KBM-7 (cell line): ENCODE data around the gene ILDR1.

Experiments
- DNase-seq: peaks from one replicate; pipeline ENCODE4 v3.0.0-alpha.2; 2015
- in situ Hi-C: fragments of 300-500 bp; cut with MboI; formaldehyde crosslinking; loops from 2 replicates; pipeline ENCODE4 v1.14.3; 2020; ENCODE audit warnings: low sequenced_read_pairs, low pct_unique_long_range_greater_than_20kb, mixed read lengths

Gene ILDR1

DNA sequence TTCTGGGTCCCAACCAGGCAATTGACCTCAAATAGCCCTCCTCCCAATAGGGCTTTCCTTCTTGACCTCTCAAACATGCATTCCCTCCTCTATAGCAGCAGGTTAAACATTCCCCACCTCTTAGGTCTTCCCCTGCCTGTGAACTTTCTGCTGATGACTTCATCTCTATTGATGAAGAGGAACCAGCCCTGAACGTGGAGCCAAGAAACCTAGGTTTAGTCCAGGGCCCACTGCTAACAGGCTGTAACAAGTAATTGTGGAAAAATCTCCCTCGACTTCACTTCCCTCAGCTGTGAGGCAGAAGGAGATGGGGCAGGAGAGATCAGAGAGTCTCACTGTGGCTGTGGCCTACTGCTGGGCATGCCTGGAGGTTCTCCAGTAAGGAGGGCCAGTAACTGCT lies 24.7 kb downstream of the ILDR1 start:
- no peak for DNase-seq
- in situ Hi-C loops, result no loop called here

DNA sequence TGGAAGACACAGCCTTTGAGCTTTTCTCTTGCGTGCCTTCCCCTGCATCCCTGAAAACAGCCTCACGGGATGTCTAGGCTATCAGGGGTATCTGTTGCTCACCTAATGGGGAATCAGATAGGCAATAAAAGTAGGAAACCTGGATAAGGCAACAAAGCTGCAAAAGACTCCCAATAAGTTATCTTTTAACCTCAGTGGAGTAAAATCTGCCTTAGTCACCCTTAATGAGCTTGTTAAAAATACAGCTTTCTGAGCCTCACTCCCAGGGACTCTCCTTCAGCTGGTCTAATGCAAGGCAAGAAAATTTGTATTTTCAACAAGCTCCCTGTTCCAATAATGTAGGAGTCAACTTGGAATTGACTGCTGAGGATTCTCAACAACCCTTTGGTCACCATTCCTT lies 25.6 kb downstream of the ILDR1 start:
- no peak for DNase-seq
- in situ Hi-C loops, result no loop called here

DNA sequence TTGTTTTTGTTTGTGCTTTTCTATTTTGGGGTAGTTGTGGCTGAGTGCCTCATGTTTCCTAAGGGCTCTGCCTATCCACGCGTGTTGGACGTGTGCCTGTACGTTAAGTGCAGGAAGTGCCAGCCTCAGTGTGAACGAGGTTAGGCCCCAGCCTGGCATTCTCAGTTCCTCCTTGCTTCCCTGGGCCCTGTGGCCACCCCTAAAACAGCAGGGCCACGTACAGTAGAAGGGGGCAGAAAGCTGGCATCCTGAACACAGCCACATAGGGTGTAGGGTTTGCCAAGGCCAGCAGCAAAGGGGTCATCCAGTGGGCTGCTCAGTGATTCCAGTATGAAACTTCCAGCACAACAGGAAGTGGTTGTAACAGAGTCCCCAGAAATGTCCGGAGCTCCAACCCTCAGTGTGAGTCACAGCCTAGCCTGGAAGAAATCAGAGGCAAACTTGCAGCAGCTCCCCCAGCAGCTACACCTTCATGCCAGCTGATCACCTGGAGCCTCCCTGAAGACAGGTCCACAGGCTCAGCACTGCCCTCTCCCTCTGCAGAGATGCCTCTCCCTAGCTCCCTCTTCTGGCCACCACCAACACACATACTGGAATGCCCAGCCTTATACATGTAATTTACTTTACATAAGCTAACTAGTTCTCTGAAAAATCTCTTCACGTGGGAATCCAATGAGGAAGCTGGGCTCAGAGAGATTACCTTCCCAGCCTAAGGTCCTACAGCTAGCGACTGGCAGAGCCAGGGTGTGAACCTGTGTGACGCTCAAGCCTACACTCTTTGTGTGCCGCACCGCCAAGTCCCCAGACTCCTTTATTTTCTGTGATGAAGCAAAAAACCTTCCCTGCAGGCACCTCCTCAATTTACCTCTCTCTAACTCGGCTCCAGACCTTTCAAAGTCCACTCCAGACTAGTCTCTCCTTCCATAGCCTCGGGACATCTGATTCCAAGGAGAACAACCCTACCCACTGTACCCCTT lies 26.6 kb downstream of the ILDR1 start:
- in situ Hi-C loops, result no loop called here

DNA sequence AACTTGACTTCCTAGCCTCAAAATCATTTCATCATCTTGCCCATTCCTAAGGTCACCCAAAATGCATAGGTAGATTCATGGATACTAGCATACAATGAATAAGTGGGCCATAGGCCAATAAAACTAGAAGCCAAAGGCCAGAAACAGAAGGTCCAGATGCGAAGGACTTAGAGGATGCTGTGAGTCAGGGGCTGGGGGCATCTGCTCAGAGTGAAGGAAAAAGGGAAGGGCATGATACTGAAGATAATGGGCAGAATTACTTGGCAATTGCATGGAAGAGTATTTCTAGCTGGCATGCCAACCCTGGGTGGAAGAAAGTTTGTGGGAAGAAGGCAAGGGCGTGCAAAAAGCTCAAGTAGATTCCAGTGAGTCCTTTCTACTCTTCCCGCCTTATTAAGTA lies 27.5 kb downstream of the ILDR1 start:
- in situ Hi-C loops, result no loop called here
- no peak for DNase-seq

More for the DNA sequence above, 26.6 kb downstream of the ILDR1 start:
- DNase-seq, result peak; percentile 75

DNA sequence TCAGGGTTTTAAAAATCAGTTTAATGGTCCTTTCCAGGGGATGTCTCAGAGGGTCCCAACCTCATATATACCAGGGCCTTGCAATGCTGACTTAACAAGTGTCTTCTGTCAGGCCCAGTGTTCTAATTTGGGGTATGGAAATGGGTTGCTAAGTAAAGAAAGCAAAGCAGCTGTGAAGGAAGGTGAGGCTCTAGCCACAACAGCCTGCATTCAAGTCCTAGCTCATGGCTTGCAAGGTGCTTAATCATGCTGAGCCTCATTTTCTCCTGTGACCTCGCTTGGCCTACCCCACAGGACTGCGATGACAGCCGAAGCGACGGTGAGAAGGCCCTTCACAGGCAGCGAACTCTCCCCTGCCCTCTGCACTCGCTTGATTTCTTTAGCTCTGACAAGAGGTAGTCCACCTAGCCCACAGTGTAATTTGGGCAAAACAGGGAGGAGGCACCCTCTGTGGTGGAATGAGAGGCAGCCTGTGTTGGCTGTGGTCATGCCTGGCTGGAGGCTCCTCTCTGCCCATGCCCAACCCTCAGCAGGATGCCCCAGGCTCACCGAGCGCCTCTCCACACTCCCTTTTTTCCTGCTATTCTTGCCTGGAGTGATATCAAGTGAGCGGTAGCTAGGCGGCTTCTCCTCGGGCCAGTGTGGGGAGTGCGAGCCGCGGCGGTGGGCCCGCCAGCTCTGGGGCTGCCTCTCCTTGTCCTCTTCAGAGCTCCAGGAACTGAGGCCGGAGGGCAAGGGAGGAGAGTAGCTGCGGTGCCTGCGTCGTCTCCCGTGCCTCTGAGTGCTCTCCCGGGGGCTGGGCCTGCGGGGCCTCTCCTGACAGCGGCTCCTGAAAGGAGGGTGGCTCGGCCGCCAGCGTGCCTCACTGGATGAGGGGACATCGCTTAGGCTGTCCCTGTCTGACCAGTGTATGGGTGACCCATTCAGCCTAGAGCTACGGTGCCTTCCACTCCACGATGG lies 29.2 kb downstream of the ILDR1 start:
- no peak for DNase-seq
- in situ Hi-C loops, result no loop called here

DNA sequence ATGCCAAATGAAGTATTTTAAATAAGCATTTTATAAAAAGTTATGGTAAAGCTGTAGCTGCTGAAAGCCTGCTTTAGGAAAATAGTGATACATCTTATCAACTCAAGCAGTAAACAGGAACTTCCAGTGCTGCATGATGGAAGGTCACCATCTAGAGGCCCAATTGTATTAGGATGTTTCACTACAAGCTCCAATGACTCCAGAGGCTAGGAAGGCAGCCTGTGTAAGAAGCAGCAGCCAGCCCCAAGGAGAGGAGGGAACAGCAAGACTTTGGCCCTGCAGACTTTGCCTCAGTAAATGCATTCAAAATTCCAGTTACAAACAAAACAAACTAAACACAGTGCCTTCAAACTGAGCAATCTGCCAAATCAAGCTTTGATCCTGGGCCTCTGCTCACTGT lies 32.1 kb downstream of the ILDR1 start:
- in situ Hi-C loops, result no loop called here
- peak; percentile 51 for DNase-seq

DNA sequence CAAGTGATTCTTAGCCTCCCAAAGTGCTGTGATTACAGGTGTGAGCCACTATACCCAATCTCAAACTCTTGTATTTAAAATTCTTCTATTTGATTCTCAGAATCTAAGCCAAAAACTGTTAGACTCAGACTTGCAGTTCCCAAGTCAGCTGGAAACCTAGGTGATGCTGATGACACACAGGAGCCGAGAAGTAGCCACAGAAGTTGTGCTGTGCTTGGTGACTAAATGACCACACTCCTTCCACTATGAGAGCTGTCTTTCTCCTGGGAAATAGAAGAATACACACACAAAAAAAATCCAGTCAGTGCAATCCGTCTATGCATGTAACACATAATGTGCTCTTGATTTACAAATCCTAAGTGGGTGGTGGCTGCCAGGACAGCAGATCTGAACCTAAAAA lies 33.9 kb downstream of the ILDR1 start:
- DNase-seq, result no peak
- in situ Hi-C loops, result no loop called here

DNA sequence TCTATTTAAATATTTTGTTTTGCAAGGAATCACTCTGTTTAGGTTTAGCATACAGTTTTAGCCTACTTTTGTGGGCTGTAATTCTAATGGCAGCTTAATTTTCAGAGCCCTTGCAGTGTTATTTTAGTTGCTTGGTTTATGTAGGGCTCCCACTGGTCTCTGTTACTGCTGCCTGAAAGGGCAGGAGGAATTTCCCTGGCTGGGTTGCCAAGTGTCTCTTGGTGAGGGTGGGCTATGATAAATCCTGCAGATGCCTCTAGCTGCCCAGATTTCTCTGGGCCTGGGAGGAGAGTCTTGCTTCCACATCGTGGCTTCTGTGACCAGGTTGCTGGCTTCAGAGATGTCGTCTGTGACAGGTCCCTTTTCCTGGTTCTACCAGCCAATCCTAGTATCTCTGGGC lies 36.2 kb downstream of the ILDR1 start:
- DNase-seq, result no peak
- in situ Hi-C loops, result no loop called here

DNA sequence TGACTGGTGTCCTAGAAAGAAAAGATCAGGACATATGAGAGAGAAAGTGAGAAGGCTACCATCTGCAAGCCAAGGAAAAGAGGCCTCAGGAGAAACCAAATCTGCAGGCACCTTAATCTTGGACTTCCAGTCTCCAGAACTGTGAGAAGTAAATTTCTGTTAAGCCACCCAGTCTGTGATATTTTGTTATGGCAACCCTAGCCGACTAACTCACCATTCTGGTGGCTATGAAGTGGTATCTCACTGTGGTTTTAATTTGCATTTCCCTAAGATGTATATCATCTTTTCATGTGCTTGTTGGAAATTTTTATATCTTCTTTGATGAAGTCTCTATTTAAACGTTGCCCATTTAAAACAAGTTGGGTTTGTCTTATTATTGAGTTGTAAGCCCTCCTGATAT lies 40.6 kb downstream of the ILDR1 start:
- no peak for DNase-seq
- in situ Hi-C loops, result no loop called here

DNA sequence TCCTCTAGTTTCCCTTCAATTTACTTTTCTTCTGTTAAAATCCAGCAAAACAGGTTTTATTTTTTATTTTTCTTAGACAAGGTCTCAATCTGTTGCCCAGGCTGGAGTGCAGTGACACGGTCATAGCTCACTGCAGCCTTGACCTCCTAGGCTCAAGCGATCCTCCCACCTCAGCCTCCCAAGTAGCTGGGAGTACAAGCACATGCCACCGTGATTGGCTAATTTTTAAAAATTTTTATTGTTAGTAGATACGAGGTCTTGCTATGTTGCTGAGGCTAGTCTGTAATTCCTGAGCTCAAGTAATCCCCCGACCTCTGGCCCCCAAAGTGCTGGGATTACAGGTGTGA lies 41.6 kb downstream of the ILDR1 start:
- no peak for DNase-seq
- in situ Hi-C loops, result no loop called here

DNA sequence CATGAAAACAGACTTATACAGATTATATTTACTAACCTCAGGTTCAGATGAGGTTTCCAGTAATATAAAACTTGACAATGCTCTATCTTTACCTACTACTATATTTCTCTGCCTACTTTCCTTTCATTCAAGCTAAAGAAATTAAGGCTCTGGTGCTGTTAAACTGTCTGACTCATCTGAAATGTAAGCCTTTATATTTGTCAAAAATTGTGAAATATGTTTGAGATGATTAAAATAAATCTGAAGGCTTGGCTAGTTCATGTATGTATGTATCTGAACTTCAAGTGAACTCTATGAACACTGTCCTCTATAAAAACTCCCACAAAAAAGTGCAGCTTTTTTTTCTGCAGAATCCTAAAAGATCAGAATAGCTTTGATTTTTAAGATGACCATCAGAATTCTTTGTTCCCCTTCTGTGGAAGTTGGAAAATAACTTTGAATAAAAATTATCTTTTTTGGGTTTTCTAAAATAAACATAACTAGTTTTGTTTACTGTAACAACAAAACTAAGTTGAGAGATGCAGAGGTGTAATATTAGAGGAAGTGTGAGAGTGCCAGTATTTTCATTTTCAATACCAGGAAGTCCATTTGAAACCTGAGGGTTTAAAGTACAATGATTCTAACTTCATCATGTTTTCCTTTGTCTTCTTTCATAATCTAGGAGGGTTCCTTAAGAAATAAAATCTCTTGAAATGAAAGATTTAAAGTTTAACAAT lies 42.2 kb downstream of the ILDR1 start:
- DNase-seq, result no peak
- in situ Hi-C loops, result no loop called here

DNA sequence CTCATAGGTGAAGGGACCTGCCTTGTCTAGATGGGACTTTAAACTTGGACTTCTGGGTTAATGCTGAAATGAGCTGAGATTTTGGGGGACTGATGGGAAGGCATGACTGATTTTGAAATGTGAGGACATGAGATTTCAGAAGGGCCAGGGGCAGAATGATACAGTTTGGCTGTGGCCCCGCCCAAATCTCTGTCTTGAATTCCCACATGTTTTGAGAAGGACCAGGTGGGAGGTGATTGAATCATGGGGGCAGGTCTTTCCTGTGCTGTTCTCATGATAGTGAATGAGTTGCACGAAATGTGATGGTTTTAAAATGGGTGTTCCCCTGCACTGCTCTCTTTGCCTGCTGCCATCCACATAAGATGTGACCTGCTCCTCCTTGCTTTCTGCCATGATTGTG lies 42.8 kb downstream of the ILDR1 start:
- in situ Hi-C loops, result no loop called here
- DNase-seq, result no peak

DNA sequence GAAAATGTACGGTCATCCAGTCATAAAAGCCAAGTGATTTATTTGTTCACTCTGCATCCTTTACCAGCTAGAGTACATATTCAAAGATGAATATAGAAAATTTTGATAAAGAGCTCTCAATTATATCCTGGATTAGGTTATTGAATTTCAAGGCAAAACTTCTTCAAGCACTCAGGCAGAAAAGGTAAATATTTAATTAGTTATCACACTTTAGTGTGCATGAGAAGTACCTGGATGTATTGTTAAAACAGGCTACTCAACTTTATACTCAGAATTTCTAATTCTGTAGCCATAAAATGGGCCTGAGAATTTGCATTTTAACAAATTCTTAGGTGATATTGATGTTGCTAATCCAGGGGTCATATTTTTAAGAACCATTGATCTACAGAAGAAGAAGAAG lies 45.3 kb downstream of the ILDR1 start:
- in situ Hi-C loops, result no loop called here
- DNase-seq, result no peak

DNA sequence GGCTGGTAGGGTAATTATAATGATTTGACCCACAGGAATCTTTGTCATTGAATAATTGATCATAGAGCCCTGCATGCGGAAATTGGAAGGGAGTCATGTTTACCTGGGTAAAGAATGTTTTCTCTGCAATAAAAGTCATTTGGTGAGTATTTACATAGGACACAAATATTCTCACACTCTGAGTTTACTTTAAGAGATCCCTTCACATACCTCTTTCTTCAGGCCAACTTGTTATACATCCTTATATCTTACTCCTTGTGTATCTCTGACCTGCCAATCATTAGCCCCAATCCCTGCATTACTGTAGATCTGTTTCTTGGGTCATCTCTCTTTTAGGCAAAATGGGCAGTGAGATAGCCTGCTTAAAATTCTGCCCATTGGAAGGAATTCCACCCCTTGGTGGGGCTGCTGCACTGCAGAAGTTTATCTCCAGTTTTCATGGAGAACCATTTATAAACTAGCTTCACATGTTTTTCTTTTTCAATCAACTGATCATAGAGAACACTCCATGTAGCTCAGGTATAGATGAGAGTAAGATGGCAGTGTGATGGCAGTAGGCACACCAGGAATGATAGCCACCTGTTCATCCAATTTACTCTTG lies 46.2 kb downstream of the ILDR1 start:
- no peak for DNase-seq
- in situ Hi-C loops, result no loop called here

DNA sequence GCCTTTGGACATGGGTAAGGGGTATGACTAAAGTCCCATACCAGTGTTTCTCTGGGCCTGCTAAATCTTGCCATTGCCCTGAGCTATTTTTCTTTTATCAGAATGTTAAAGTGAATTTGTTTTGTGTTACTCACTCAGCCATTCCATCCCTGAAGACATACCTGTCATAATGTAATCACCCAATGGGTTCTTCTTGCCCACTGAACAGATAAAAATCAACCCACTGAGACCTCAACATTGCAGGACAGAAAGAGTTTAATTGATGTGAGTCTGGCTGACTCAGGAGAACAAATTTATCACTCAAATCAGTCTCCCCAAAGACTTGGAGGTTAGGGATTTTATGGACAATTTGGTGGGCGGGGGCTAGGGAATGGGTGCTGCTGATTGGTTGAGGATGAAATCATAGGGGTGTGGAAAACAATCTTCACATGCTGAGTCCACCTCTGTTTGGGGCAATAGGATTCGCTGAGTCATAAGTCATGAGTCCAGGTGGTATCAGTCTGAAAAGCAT lies 47.4 kb downstream of the ILDR1 start:
- in situ Hi-C loops, result no loop called here
- DNase-seq, result no peak

DNA sequence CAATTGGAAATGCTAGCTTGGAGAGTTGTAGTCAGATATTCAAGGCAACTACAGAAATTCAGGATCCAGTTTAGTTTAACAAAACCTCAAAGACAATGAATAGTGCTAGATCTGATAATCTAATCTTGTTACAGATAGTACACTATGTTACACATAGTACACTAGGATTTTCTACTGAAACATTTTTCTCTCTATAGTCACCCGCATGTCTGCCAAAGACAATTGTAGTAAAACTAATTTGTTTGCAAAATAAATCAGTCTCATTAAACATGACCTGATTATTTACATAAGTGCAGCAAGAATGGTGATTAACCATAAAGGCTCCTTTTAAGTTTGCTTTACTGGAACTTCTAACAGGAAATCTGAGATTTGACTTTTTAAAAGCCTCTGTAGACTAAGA lies 52.0 kb downstream of the ILDR1 start:
- DNase-seq, result no peak
- in situ Hi-C loops, result no loop called here

DNA sequence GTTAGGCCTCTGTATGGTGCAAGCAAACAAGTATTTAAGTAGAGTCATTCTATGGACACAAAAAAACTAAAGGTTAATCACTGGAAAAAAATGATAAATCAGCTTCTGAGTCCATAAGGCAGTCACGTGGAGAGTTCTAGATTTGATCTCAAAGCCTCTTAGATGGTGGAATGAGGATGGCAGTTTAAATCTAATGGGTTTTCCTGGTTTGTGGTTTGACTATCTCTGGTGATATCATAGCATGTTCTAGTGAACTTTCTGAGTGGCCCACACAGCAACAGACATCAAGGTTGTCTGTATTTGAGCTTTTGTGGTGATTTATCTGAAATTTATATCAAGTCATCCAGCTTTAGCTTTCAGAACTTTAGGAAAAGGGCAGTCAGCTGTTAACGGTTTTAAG lies 52.4 kb downstream of the ILDR1 start:
- in situ Hi-C loops, result no loop called here
- DNase-seq, result no peak

DNA sequence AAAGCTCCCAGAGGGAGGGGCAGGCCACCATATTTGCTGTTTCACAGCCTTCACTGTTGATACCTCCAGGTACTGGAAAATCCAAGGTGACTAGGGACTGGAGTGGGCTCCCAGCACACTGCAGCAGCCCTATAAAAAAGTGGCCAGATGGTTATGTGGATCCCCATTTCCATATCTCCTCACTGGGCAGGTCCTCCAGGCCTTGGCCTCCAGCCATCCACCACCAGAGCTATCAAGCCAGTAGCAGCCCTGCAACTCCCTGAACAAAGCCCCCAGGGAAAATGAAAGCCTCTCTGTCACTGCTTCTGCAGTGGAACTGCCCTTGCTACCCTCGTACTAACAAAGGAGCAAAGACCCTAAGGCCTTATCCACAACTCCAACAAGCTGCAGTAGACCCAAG lies 58.4 kb downstream of the ILDR1 start:
- DNase-seq, result no peak
- in situ Hi-C loops, result no loop called here

DNA sequence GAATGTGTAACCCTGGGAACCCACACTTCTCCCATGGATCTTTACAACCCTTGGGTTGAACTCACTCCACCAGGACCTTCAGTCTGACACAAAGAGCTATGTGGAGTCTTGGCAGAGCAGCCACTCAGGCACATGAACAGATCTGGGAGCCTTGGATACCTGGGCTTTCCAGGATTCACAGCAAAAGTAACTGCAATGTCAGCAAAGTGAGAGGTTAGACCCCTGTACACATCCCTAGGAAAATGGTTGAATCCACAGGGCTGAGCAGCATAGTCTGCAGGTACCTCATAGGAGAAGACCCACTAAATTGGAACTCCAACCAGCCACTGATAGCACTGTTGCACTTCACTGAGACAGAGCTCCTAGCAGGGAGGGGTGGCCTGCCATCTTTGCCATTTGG lies 59.6 kb downstream of the ILDR1 start:
- DNase-seq, result no peak
- in situ Hi-C loops, result no loop called here
